Stimulated activated naive CD4-positive, alpha-beta T cell treated with Interleukin-2 at 50 U/mL for 16 hours (primary cell): ENCODE results near the gene NEDD8.
"Not testable (repeated sequence)": the region's sequence is repeated elsewhere in the genome, so short reads cannot be mapped to it uniquely, and the experiment has no call there.

Experiments used
- DNase-seq: peaks from one replicate; lab custom pipeline; 2025; lab: John Stamatoyannopoulos, UW

NEDD8 gene

GRCh38 chr14:24247422-24247821 is 15.3 kb upstream of the NEDD8 start:
- DNase-seq = no peak

GRCh38 chr14:24246765-24247212 is 14.6 kb upstream of the NEDD8 start:
- peak; percentile 7 for DNase-seq

- not testable (repeated sequence) for DNase-seq
These were observed 13.2 kb upstream of the NEDD8 start for GRCh38 chr14:24245350-24245749.

- no peak for DNase-seq
These were observed 11.2 kb upstream of the NEDD8 start for GRCh38 chr14:24243336-24243836.

- peak; percentile 93 for DNase-seq
These were observed 9.8 kb upstream of the NEDD8 start for GRCh38 chr14:24241829-24242443.

GRCh38 chr14:24240110-24240918 is 8.1 kb upstream of the NEDD8 start:
- no peak for DNase-seq

- DNase-seq = no peak
These were observed 6.4 kb upstream of the NEDD8 start for GRCh38 chr14:24238527-24239037.

- no peak for DNase-seq
These were observed 6.0 kb upstream of the NEDD8 start for GRCh38 chr14:24238123-24238522.

GRCh38 chr14:24237463-24237955 is 5.3 kb upstream of the NEDD8 start:
- DNase-seq = no peak

GRCh38 chr14:24236689-24237462 is 4.7 kb upstream of the NEDD8 start:
- DNase-seq = no peak

- no peak for DNase-seq
These were observed 3.9 kb upstream of the NEDD8 start for GRCh38 chr14:24235804-24236688.

- DNase-seq = no peak
These were observed 2.2 kb upstream of the NEDD8 start for GRCh38 chr14:24234095-24235005.

- no peak for DNase-seq
These were observed 1.3 kb upstream of the NEDD8 start for GRCh38 chr14:24233538-24233866.

GRCh38 chr14:24232645-24233537 is 724 bp upstream of the NEDD8 start, which contains the start of gene GMPR2:
Gene GMPR2, plus strand, starts transcription at chr14:24232929. Its CDS starts 325 bp downstream, at chr14:24233254.
- no peak for DNase-seq

GRCh38 chr14:24231263-24232120 is 675 bp downstream of the NEDD8 start:
- no peak for DNase-seq

- DNase-seq = no peak
These were observed 3.3 kb downstream of the NEDD8 start for GRCh38 chr14:24228902-24229301.

GRCh38 chr14:24226473-24226872 is 5.7 kb downstream of the NEDD8 start:
- DNase-seq = no peak

- no peak for DNase-seq
These were observed 7.5 kb downstream of the NEDD8 start for GRCh38 chr14:24224618-24225071.
